CD4-positive, CD25-positive, alpha-beta regulatory T cell (primary cell): ENCODE data around the gene TIMP2. TPM values are rescaled to one million over a fixed set of nuclear protein-coding genes. Genes with fewer than 3 reads are reported as not detected.
"Not testable (repeated sequence)": the region's sequence is repeated elsewhere in the genome, so short reads cannot be mapped to it uniquely, and the experiment has no call there.

Source experiments
- ATAC-seq, 2 donors: fragments of 150-1000 bp; cut with Tn5 transposase; one replicate each; pipeline ENCODE4 v1.10.0; 2021; ENCODE audit warnings: low read depth in 2 of 2, moderate number of reproducible peaks in 2 of 2, moderate library complexity in 1 of 2
- DNase-seq, 3 donors: peaks; one replicate each; pipeline versions ENCODE4 v3.0.0 to v3.0.0-alpha.2; 2012 to 2022; ENCODE audit warnings: mixed read lengths in 1 of 3
- H3K27ac ChIP-seq: one replicate; pipeline ENCODE4 v1.7.0; 2013; ENCODE audit warnings: mild to moderate bottlenecking, low read length; ENCODE audit not compliant: insufficient read depth, poor library complexity, severe bottlenecking
- H3K27me3 ChIP-seq: one replicate; pipeline ENCODE4 v1.7.0; 2013; ENCODE audit warnings: low read length; ENCODE audit not compliant: control insufficient read depth, insufficient read depth
- H3K36me3 ChIP-seq: one replicate; pipeline ENCODE4 v1.7.0; 2013; ENCODE audit warnings: mild to moderate bottlenecking, low read length, moderate library complexity; ENCODE audit not compliant: control insufficient read depth, insufficient read depth
- H3K4me1 ChIP-seq: 2 replicates; pipeline ENCODE4 v1.7.0; 2013; ENCODE audit warnings: mild to moderate bottlenecking, low read length; ENCODE audit not compliant: insufficient read depth, control insufficient read depth, poor library complexity, severe bottlenecking
- H3K4me3 ChIP-seq: one replicate; pipeline ENCODE4 v1.7.0; 2013; ENCODE audit warnings: low read depth, mild to moderate bottlenecking, low read length, moderate library complexity
- H3K9me3 ChIP-seq, 2 experiments: 1 replicate in 1 of 2; 2 replicates in 1 of 2; pipeline ENCODE4 v1.7.0; 2013; ENCODE audit warnings: low read length in 2 of 2, mild to moderate bottlenecking in 1 of 2, moderate library complexity in 1 of 2; ENCODE audit not compliant: control insufficient read depth in 2 of 2
- H3K27ac Mint-ChIP-seq, 3 donors: one replicate each; pipeline ENCODE4 v1.8.0; 2020 to 2022; ENCODE audit warnings: mild to moderate bottlenecking in 3 of 3, mixed read lengths in 3 of 3, moderate library complexity in 2 of 3
- H3K27me3 Mint-ChIP-seq: one replicate; pipeline ENCODE4 v1.8.0; 2022; ENCODE audit warnings: mild to moderate bottlenecking, mixed read lengths
- H3K36me3 Mint-ChIP-seq: one replicate; pipeline ENCODE4 v1.8.0; 2020; ENCODE audit warnings: mixed read lengths
- H3K4me1 Mint-ChIP-seq, 4 donors: one replicate each; pipeline ENCODE4 v1.8.0; 2020 to 2022; ENCODE audit warnings: mixed read lengths in 4 of 4, mild to moderate bottlenecking in 1 of 4
- H3K4me3 Mint-ChIP-seq, 4 donors: one replicate each; pipeline ENCODE4 v1.8.0; 2020 to 2022; ENCODE audit warnings: mild to moderate bottlenecking in 4 of 4, mixed read lengths in 4 of 4, moderate library complexity in 3 of 4
- H3K9me3 Mint-ChIP-seq, 7 donors: one replicate each; pipeline ENCODE4 v1.8.0; 2020 to 2022; ENCODE audit warnings: mixed read lengths in 7 of 7, mild to moderate bottlenecking in 3 of 7, moderate library complexity in 2 of 7
- polyA plus RNA-seq, 4 donors: library from polyadenylated mRNA; unstranded; fragments of 300-500 nt; fragmentation: Illumina TruSeq; gene quantifications; one replicate each; pipeline ENCODE4 v1.2.3, GENCODE V29; 2021
- total RNA-seq: library from RNA; stranded (reverse); gene quantifications from one replicate; pipeline ENCODE4 v1.2.3, GENCODE V29; 2022

TIMP2 gene
- total and polyA plus RNA-seq, 5 donors from 2014 or later: 0.29 to 6.5 (median 0.40) TPM; not detected in 1

DNA sequence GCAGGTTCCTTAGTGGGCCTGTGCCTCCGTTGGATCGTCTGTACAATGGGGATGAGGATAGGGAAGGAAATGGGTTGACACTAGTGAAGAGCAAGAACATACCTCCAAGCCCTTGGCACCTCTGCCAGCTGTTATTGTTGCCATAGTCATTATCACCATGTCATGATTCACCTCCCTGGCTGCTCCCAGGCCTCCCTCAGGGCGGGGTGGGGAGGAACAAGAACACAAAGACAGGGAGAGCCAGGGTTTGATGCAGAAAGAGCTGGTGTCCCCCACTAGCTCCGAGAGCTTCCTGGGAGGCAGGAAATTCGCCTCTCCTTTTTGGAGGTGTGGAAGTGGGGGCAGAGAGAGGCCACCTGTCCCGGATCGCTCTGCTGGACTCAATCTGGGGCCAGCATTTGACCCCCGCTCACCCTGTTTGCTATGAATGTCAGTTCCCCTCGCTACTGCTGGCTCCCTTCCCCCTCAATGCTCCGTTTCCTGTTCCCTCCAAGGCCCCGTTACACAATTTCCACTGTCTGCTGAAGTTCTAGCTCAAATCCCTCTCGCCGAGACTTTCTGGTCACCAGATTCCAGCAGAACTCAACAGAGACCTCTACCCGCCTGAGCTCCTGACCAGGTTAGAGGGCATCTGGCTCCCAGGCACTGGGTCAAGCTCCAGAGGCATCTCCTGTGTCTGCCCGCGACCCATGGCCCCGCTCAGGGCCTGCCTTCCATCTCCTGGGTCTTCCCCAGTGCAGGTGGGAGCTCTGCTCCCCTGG, 9.1 kb downstream of the TIMP2 start:
- no peak for DNase-seq
- peak overlapping the region; percentile 26 to 77 (median 52) for H3K27ac Mint-ChIP-seq
- H3K9me3 Mint-ChIP-seq: no peaks in the 10 kb centered on the region
- Histone ChIP-seq H3K27ac (no peak overlapping the region), H3K36me3 (no peaks in the 10 kb centered on the region), H3K4me3 (no peak overlapping the region), H3K4me1 (no peaks in the 10 kb centered on the region), H3K9me3 (no peaks in the 10 kb centered on the region), H3K27me3 (no peaks in the 10 kb centered on the region)
- peak overlapping the region in 2 of 4 donors; percentile 35 to 68 for H3K4me3 Mint-ChIP-seq
- H3K4me1 Mint-ChIP-seq: peaks cover 0 to 24% (median 10%) of the 10 kb centered on the region in 4 donors
- H3K27me3 Mint-ChIP-seq: peaks cover 41% of the 10 kb centered on the region
- ATAC-seq: no peak
- no peaks in the 10 kb centered on the region for H3K36me3 Mint-ChIP-seq

DNA sequence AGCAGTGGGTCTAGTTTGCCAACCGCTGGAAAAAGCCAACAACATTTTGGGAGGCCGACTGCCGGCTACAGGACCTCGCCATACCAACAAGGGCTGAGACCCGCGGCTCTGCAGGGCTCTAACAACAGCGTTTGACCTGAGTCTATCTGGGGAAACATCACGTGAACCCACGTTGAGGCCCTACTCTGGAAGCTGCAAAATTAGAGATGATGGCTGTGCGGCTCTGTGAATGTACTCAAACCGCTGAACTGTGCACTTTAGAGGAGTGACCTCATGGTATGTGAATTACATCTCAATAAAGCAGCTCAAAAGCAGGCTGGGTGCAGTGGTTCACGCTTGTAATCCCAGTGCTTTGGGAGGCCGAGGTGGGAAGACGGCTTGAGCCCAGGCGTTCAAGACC, 12.1 kb downstream of the TIMP2 start:
- Mint-ChIP-seq H3K9me3 (peaks cover 0 to 2% (median 0%) of the 10 kb centered on the region in 7 donors), H3K4me1 (peaks cover 0 to 21% (median 6%) of the 10 kb centered on the region in 4 donors), H3K4me3 (no peak overlapping the region), H3K27me3 (peaks cover 17% of the 10 kb centered on the region), H3K36me3 (no peaks in the 10 kb centered on the region), H3K27ac (no peak overlapping the region)
- Histone ChIP-seq H3K27me3 (no peaks in the 10 kb centered on the region), H3K4me1 (no peaks in the 10 kb centered on the region), H3K4me3 (no peak overlapping the region), H3K36me3 (no peaks in the 10 kb centered on the region), H3K27ac (no peak overlapping the region), H3K9me3 (no peaks in the 10 kb centered on the region)
- ATAC-seq (no peak), DNase-seq (no peak)

DNA sequence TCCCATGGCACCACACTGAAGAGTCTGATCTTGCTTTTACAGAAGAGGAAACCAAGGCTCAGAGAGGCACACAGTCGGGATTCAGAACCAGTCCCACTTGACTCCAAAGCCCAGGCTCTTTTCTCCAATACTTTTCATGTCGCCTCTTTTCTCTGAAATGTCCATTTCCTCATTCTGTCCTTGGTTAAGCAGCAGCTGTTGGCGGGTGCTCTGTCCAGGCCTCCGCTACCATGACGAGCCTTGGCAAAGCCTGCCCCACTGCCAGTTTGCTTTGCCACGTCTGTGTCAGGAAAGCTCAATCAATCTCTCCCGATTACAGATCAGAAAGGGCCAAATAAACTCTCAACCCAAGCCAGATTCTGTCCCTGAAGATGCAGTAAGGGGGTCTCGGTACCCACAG, 13.1 kb downstream of the TIMP2 start:
- Mint-ChIP-seq H3K36me3 (no peaks in the 10 kb centered on the region), H3K4me3 (no peak overlapping the region), H3K9me3 (peaks cover 0 to 2% (median 0%) of the 10 kb centered on the region in 7 donors), H3K27me3 (peaks cover 15% of the 10 kb centered on the region), H3K4me1 (peaks cover 0 to 15% (median 2%) of the 10 kb centered on the region in 4 donors), H3K27ac (no peak overlapping the region)
- Histone ChIP-seq H3K36me3 (no peaks in the 10 kb centered on the region), H3K9me3 (no peaks in the 10 kb centered on the region), H3K27ac (no peak overlapping the region), H3K4me1 (no peaks in the 10 kb centered on the region), H3K4me3 (no peak overlapping the region), H3K27me3 (no peaks in the 10 kb centered on the region)
- no peak for DNase-seq
- no peak for ATAC-seq

DNA sequence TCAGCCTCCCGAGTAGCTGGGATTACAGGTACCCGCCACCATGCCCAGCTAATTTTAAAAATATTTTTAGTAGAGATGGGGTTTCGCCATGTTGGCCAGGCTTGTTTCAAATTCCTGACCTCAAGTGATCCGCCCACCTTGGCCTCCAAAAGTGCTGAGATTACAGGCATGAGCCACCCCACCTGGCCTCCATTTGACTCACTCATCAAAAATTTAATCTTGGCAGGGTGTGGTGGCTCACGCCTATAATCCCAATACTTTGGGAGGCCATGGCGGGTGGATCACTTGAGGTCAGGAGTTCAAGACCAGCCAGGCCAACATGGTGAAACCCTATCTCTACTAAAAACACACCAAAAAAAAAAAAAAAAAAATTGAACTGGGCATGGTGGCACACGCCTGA, 13.6 kb downstream of the TIMP2 start:
- H3K36me3 ChIP-seq, DNase-seq, H3K4me1 ChIP-seq, H3K4me3 Mint-ChIP-seq, ATAC-seq, H3K36me3 Mint-ChIP-seq, H3K27ac Mint-ChIP-seq, H3K9me3 ChIP-seq, H3K27me3 ChIP-seq, H3K9me3 Mint-ChIP-seq, H3K4me3 ChIP-seq, H3K27ac ChIP-seq: not testable (repeated sequence)
- H3K27me3 Mint-ChIP-seq: peaks cover 14% of the 10 kb centered on the region
- peaks cover 0 to 13% (median 2%) of the 10 kb centered on the region in 4 donors for H3K4me1 Mint-ChIP-seq

DNA sequence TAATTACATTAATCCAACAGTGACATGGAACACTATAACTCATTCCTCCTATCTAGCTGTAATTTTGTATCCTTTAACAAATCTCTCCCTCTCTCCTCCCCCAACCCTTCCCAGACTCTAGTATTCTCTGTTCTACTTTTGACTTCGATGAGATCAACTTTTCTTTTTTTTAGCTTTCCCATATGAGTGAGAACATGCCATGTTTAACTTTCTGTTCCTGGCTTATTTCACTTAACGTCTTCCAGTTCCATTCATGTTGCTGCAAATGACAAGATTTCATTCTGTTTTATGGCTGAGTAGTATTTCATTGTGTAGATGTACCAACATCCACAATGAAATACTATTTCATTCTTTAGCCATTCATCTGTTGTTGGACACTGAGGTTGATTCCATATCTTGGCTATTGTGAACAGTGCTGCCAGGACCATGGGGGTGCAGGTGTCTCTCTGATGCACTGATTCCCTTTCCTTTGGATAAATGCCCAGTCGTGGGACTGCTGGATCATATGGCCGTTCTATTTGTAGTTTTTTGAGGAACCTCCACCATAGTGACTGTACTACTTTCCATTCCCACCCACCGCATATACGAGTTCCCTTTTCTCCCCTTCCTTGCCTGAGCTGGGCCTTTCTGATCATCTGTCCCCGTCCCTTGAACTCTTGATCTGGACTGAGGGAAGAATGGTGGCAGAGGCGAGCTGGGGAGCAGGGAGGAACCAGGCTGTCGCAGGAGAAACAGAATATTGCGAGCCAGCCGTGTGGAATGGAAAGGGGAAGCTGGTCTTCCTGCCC, 14.5 kb downstream of the TIMP2 start:
- no peaks in the 10 kb centered on the region for H3K36me3 Mint-ChIP-seq
- peaks cover 0 to 2% (median 0%) of the 10 kb centered on the region in 7 donors for H3K9me3 Mint-ChIP-seq
- Histone ChIP-seq H3K27ac (no peak overlapping the region), H3K36me3 (no peaks in the 10 kb centered on the region), H3K9me3 (no peaks in the 10 kb centered on the region), H3K4me1 (no peaks in the 10 kb centered on the region), H3K27me3 (no peaks in the 10 kb centered on the region), H3K4me3 (no peak overlapping the region)
- peaks cover 11% of the 10 kb centered on the region for H3K27me3 Mint-ChIP-seq
- peak in 1 of 2 donors; percentile 31 for ATAC-seq
- no peak for DNase-seq
- no peak overlapping the region for H3K4me3 Mint-ChIP-seq
- peaks cover 0 to 5% (median 2%) of the 10 kb centered on the region in 4 donors for H3K4me1 Mint-ChIP-seq
- H3K27ac Mint-ChIP-seq: peak overlapping the region in 2 of 3 donors; percentile 3 to 18

DNA sequence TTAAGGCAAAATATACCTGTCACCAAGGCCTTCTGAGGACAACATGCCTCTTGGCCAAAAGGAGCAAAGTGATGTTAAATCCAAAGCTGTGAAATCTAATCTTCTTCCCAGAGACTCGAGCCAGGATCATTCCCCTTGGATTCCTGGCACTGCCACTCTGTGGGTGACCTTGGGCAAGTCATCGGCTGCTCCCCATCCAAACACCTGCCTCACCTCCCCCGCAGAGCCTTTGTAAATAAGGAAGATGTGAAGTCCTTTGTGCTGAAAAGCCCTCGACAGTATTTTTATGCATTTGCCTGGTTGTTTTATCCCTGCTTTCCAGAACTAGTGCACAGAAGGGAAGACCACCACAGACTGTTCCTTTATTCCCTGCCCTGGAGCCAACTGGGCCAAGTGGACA, 16.8 kb downstream of the TIMP2 start:
- Mint-ChIP-seq H3K9me3 (peaks cover 0 to 2% (median 0%) of the 10 kb centered on the region in 7 donors), H3K4me3 (no peak overlapping the region), H3K36me3 (no peaks in the 10 kb centered on the region), H3K4me1 (peaks cover 0 to 13% (median 3%) of the 10 kb centered on the region in 4 donors), H3K27me3 (peaks cover 9% of the 10 kb centered on the region), H3K27ac (no peak overlapping the region)
- Histone ChIP-seq H3K4me3 (no peak overlapping the region), H3K27me3 (no peaks in the 10 kb centered on the region), H3K36me3 (no peaks in the 10 kb centered on the region), H3K4me1 (no peaks in the 10 kb centered on the region), H3K9me3 (no peaks in the 10 kb centered on the region), H3K27ac (no peak overlapping the region)
- ATAC-seq: no peak
- DNase-seq: no peak

DNA sequence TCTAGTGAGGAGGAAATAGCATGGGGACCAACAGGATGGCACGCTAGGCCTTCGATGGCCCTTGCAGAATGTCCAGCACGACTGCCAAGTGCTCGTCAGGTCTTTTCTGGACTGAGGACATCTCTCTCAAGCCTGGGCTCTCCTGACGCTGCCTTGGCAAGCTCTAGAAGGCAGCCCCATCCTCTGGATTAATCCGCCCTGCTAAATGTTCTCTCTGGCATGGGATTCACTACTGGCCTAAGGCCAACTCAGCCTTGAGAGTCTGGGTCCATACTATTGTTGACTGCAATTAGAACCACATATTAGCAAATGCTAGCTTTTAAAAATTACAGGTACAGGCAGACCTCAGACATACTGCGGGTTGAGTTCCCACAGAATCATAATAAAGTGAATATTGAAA, 19.6 kb downstream of the TIMP2 start:
- Histone ChIP-seq H3K4me1 (no peaks in the 10 kb centered on the region), H3K36me3 (no peaks in the 10 kb centered on the region), H3K4me3 (no peak overlapping the region), H3K27me3 (no peaks in the 10 kb centered on the region), H3K9me3 (no peaks in the 10 kb centered on the region), H3K27ac (no peak overlapping the region)
- H3K4me1 Mint-ChIP-seq: peaks cover 0 to 10% (median 4%) of the 10 kb centered on the region in 4 donors
- peak overlapping the region in 1 of 3 donors; percentile 12 for H3K27ac Mint-ChIP-seq
- DNase-seq (no peak), ATAC-seq (no peak)
- peaks cover 9% of the 10 kb centered on the region for H3K27me3 Mint-ChIP-seq
- no peaks in the 10 kb centered on the region for H3K36me3 Mint-ChIP-seq
- peaks cover 0 to 1% (median 0%) of the 10 kb centered on the region in 7 donors for H3K9me3 Mint-ChIP-seq
- H3K4me3 Mint-ChIP-seq: no peak overlapping the region
